ENCODE results near the gene LYST.

Gene LYST

DNA sequence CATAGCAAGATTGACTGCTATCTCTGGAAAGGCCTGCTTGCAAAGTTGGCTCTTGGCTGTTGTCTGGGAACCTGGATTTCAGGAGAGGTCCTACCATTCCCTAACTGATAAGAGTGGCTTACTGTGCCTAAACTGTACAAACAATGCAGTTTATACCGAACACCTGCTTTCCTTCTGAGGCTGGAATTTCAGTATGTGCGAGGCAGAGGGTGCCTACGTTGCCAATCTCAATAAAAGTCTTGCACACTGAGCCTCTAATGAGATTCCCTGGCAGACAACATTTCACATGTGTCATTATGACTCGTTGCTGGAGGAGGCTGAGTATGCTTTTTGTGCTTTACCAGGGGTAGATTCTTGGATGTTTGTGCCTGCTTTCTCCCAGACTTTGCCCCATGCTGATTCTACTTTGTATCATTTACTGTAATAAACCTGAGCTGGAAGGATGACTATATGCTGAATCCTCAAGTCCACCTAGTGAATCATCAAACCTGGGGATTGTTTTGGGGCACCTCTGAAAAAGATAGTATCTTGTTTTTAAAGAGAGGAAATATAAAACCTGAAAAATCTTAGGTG lies 158.2 kb downstream of the LYST start:
- Histone ChIP-seq H3K36me3 (ENCODE audit: control insufficient read depth in 1 of 2, insufficient read depth in 2 of 2, low read length in 2 of 2) (peaks cover 17 to 52% of the 10 kb centered on the region in 2 donors), H3K27ac (ENCODE audit: low read length) (no peak overlapping the region), H3K4me1 (ENCODE audit: control insufficient read depth in 1 of 2, insufficient read depth in 2 of 2, low read length in 2 of 2) (no peaks in the 10 kb centered on the region), H3K4me3 (ENCODE audit: low read depth in 1 of 2, low read length in 2 of 2) (no peak overlapping the region), H3K27me3 (ENCODE audit: low read depth, low read length) (no peaks in the 10 kb centered on the region), H3K9me3 (ENCODE audit: control insufficient read depth in 1 of 2, low read length in 2 of 2) (no peaks in the 10 kb centered on the region)

DNA sequence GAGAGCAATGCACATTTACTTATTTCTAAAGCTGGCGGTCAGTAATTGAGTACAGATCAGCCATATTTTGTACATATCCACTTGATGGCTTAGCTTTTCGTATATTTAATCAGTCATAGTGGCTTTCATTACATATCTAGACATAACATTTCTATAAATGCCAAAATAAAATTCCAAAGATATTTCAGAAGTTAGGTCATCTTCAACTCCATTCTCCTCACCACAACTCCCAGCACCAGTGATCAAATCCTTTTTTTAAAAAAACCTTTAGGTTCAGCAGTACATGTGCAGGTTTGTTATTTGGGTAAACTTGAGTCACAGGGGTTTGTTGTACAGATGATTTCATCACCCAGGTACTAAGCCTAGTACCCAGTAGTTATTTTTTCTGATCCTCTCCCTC lies 163.2 kb downstream of the LYST start:
- Histone ChIP-seq H3K4me3 (ENCODE audit: low read depth in 1 of 2, low read length in 2 of 2) (no peak overlapping the region), H3K36me3 (ENCODE audit: control insufficient read depth in 1 of 2, insufficient read depth in 2 of 2, low read length in 2 of 2) (peaks cover 28 to 49% of the 10 kb centered on the region in 2 donors), H3K4me1 (ENCODE audit: control insufficient read depth in 1 of 2, insufficient read depth in 2 of 2, low read length in 2 of 2) (no peaks in the 10 kb centered on the region), H3K9me3 (ENCODE audit: control insufficient read depth in 1 of 2, low read length in 2 of 2) (no peaks in the 10 kb centered on the region), H3K27me3 (ENCODE audit: low read depth, low read length) (no peaks in the 10 kb centered on the region), H3K27ac (ENCODE audit: low read length) (no peak overlapping the region)

GRCh38 chr1:235702412-235702811 lies 164.3 kb downstream of the LYST start:
- H3K27ac ChIP-seq (ENCODE audit: low read length) = no peak overlapping the region
- no peaks in the 10 kb centered on the region for H3K9me3 ChIP-seq (ENCODE audit: control insufficient read depth in 1 of 2, low read length in 2 of 2)
- no peaks in the 10 kb centered on the region for H3K27me3 ChIP-seq (ENCODE audit: low read depth, low read length)
- no peaks in the 10 kb centered on the region for H3K4me1 ChIP-seq (ENCODE audit: control insufficient read depth in 1 of 2, insufficient read depth in 2 of 2, low read length in 2 of 2)
- H3K4me3 ChIP-seq (ENCODE audit: low read depth in 1 of 2, low read length in 2 of 2) = no peak overlapping the region
- H3K36me3 ChIP-seq (ENCODE audit: control insufficient read depth in 1 of 2, insufficient read depth in 2 of 2, low read length in 2 of 2) = peaks cover 25 to 41% of the 10 kb centered on the region in 2 donors

DNA sequence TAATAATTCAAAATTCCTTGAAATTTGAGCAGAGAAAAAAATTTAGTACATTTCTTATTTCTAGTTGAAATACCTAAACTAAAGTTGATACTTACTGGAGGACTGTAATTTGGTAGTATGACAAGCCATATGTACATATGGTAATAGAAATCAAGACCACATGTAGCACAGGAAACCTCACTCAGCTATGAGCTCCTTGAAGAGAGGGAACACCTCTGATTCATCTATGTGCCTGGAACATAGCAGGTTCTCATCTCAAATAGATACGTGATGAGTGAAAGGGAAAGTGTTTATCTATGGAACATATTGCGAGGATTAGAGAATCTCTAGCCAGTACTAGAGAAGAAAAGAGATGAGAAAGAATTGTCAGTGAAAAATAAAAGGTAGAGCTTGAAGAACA lies 169.2 kb downstream of the LYST start:
- Histone ChIP-seq H3K27ac (ENCODE audit: low read length) (no peak overlapping the region), H3K4me3 (ENCODE audit: low read depth in 1 of 2, low read length in 2 of 2) (no peak overlapping the region), H3K9me3 (ENCODE audit: control insufficient read depth in 1 of 2, low read length in 2 of 2) (no peaks in the 10 kb centered on the region), H3K27me3 (ENCODE audit: low read depth, low read length) (no peaks in the 10 kb centered on the region), H3K36me3 (ENCODE audit: control insufficient read depth in 1 of 2, insufficient read depth in 2 of 2, low read length in 2 of 2) (peaks cover 28 to 52% of the 10 kb centered on the region in 2 donors), H3K4me1 (ENCODE audit: control insufficient read depth in 1 of 2, insufficient read depth in 2 of 2, low read length in 2 of 2) (no peaks in the 10 kb centered on the region)

- no peaks in the 10 kb centered on the region for H3K4me1 ChIP-seq (ENCODE audit: control insufficient read depth in 1 of 2, insufficient read depth in 2 of 2, low read length in 2 of 2)
- peaks cover 9 to 47% of the 10 kb centered on the region in 2 donors for H3K36me3 ChIP-seq (ENCODE audit: control insufficient read depth in 1 of 2, insufficient read depth in 2 of 2, low read length in 2 of 2)
- H3K27me3 ChIP-seq (ENCODE audit: low read depth, low read length) = no peaks in the 10 kb centered on the region
- no peaks in the 10 kb centered on the region for H3K9me3 ChIP-seq (ENCODE audit: control insufficient read depth in 1 of 2, low read length in 2 of 2)
- H3K4me3 ChIP-seq (ENCODE audit: low read depth in 1 of 2, low read length in 2 of 2) = no peak overlapping the region
- no peak overlapping the region for H3K27ac ChIP-seq (ENCODE audit: low read length)
These were observed 177.3 kb downstream of the LYST start for GRCh38 chr1:235689356-235689755.

DNA sequence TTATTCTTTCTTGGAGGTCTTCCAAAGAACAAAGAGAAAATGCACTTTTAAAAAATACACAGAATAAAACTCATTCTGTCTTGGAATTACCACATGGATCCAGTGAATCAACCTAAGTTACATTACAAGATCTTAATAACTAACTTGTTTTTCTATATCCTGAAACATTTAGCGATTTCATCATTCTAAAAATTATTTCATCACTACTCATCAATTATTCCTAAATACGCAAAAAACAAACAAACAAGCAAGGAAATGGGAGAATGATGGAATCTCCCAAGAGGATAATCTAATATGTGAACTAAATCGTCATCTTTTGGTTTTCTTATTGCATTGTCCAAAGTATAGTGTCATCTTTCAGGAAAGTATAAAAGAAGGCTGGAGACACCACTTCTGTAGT lies 178.6 kb downstream of the LYST start:
- H3K9me3 ChIP-seq (ENCODE audit: control insufficient read depth in 1 of 2, low read length in 2 of 2) = no peaks in the 10 kb centered on the region
- H3K36me3 ChIP-seq (ENCODE audit: control insufficient read depth in 1 of 2, insufficient read depth in 2 of 2, low read length in 2 of 2) = peaks cover 15 to 55% of the 10 kb centered on the region in 2 donors
- no peak overlapping the region for H3K4me3 ChIP-seq (ENCODE audit: low read depth in 1 of 2, low read length in 2 of 2)
- H3K27me3 ChIP-seq (ENCODE audit: low read depth, low read length) = no peaks in the 10 kb centered on the region
- H3K4me1 ChIP-seq (ENCODE audit: control insufficient read depth in 1 of 2, insufficient read depth in 2 of 2, low read length in 2 of 2) = no peaks in the 10 kb centered on the region
- no peak overlapping the region for H3K27ac ChIP-seq (ENCODE audit: low read length)

GRCh38 chr1:235683653-235684052 lies 183.1 kb downstream of the LYST start:
- no peak overlapping the region for H3K27ac ChIP-seq (ENCODE audit: low read length)
- no peaks in the 10 kb centered on the region for H3K9me3 ChIP-seq (ENCODE audit: control insufficient read depth in 1 of 2, low read length in 2 of 2)
- H3K36me3 ChIP-seq (ENCODE audit: control insufficient read depth in 1 of 2, insufficient read depth in 2 of 2, low read length in 2 of 2) = peaks cover 20 to 41% of the 10 kb centered on the region in 2 donors
- no peaks in the 10 kb centered on the region for H3K27me3 ChIP-seq (ENCODE audit: low read depth, low read length)
- H3K4me3 ChIP-seq (ENCODE audit: low read depth in 1 of 2, low read length in 2 of 2) = no peak overlapping the region
- H3K4me1 ChIP-seq (ENCODE audit: control insufficient read depth in 1 of 2, insufficient read depth in 2 of 2, low read length in 2 of 2) = no peaks in the 10 kb centered on the region

GRCh38 chr1:235682216-235682615 lies 184.5 kb downstream of the LYST start:
- H3K27ac ChIP-seq (ENCODE audit: low read length) = no peak overlapping the region
- H3K9me3 ChIP-seq (ENCODE audit: control insufficient read depth in 1 of 2, low read length in 2 of 2) = no peaks in the 10 kb centered on the region
- no peaks in the 10 kb centered on the region for H3K4me1 ChIP-seq (ENCODE audit: control insufficient read depth in 1 of 2, insufficient read depth in 2 of 2, low read length in 2 of 2)
- peaks cover 20 to 39% of the 10 kb centered on the region in 2 donors for H3K36me3 ChIP-seq (ENCODE audit: control insufficient read depth in 1 of 2, insufficient read depth in 2 of 2, low read length in 2 of 2)
- H3K4me3 ChIP-seq (ENCODE audit: low read depth in 1 of 2, low read length in 2 of 2) = no peak overlapping the region
- no peaks in the 10 kb centered on the region for H3K27me3 ChIP-seq (ENCODE audit: low read depth, low read length)

DNA sequence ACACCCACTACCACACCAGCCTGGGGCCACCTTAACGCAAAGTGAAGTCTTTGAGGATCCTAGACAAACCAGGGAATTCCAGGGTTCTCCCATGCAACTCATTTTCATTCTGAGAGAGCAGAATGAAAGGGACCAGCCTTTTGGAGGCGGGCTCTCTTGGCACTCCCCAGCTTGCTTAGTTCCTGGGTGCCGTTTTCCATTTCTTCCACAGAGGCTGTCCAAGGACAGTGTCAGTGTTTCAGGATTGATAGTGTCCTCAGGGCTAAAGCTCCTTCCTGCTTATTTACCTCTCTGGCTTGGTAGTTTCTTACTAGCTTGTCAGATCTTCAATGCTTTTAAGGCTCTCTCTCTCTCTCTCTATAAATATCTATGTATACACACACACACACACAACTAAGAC lies 187.1 kb downstream of the LYST start:
- Histone ChIP-seq H3K27ac (ENCODE audit: low read length) (no peak overlapping the region), H3K36me3 (ENCODE audit: control insufficient read depth in 1 of 2, insufficient read depth in 2 of 2, low read length in 2 of 2) (peaks cover 26 to 55% of the 10 kb centered on the region in 2 donors), H3K4me3 (ENCODE audit: low read depth in 1 of 2, low read length in 2 of 2) (no peak overlapping the region), H3K27me3 (ENCODE audit: low read depth, low read length) (no peaks in the 10 kb centered on the region), H3K4me1 (ENCODE audit: control insufficient read depth in 1 of 2, insufficient read depth in 2 of 2, low read length in 2 of 2) (no peaks in the 10 kb centered on the region), H3K9me3 (ENCODE audit: control insufficient read depth in 1 of 2, low read length in 2 of 2) (peaks cover 5 to 12% of the 10 kb centered on the region in 2 donors)

GRCh38 chr1:235679005-235679404 lies 187.7 kb downstream of the LYST start:
- Histone ChIP-seq H3K27ac (ENCODE audit: low read length) (no peak overlapping the region), H3K4me1 (ENCODE audit: control insufficient read depth in 1 of 2, insufficient read depth in 2 of 2, low read length in 2 of 2) (no peaks in the 10 kb centered on the region), H3K36me3 (ENCODE audit: control insufficient read depth in 1 of 2, insufficient read depth in 2 of 2, low read length in 2 of 2) (peaks cover 25 to 51% of the 10 kb centered on the region in 2 donors), H3K4me3 (ENCODE audit: low read depth in 1 of 2, low read length in 2 of 2) (no peak overlapping the region), H3K9me3 (ENCODE audit: control insufficient read depth in 1 of 2, low read length in 2 of 2) (peaks cover 5 to 12% of the 10 kb centered on the region in 2 donors), H3K27me3 (ENCODE audit: low read depth, low read length) (no peaks in the 10 kb centered on the region)

DNA sequence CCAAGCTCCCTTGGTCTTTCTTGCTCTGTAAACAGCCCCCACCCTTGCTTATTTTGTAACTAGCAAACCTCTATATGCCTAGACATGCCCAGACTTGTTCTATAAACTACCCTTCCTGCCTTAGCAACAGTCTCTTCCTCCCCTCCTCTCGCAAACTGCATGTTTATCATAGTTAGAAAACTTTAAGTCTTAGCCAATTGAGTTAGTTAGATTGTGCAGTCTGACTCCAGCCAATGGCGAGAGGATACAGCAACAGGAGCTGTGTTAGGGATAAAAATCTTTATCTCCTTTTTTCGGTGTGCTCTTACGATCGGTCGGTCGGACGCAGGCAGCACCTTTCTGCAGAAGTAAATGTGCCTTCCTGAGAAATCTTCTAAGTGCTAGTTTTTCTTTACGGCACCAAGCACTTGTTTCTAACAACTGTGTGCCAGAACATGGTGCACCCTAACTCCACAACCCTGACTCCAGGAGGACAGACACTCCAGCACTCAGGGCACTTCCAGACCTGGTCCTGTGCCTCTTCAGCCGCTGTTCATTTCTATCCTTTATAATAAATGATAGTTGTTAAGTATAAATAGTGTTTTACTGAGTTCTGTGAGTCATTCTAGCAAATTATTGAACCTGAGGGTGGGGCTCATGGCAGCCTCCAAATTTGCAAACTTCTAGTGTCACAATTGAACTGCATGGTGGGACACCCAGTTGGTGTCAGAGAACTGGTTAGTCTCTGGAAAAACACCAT lies 191.4 kb downstream of the LYST start:
- Histone ChIP-seq H3K9me3 (ENCODE audit: control insufficient read depth in 1 of 2, low read length in 2 of 2) (peaks cover 16 to 25% of the 10 kb centered on the region in 2 donors), H3K36me3 (ENCODE audit: control insufficient read depth in 1 of 2, insufficient read depth in 2 of 2, low read length in 2 of 2) (peaks cover 17 to 63% of the 10 kb centered on the region in 2 donors), H3K4me3 (ENCODE audit: low read depth in 1 of 2, low read length in 2 of 2) (no peak overlapping the region), H3K27ac (ENCODE audit: low read length) (no peak overlapping the region), H3K27me3 (ENCODE audit: low read depth, low read length) (no peaks in the 10 kb centered on the region), H3K4me1 (ENCODE audit: control insufficient read depth in 1 of 2, insufficient read depth in 2 of 2, low read length in 2 of 2) (no peaks in the 10 kb centered on the region)

All from muscle layer of duodenum (tissue), 2 donors.